ENCODE data around the gene LRCH3.
"Not testable (repeated sequence)": the region's sequence is repeated elsewhere in the genome, so short reads cannot be mapped to it uniquely, and the experiment has no call there.

The LRCH3 gene

DNA sequence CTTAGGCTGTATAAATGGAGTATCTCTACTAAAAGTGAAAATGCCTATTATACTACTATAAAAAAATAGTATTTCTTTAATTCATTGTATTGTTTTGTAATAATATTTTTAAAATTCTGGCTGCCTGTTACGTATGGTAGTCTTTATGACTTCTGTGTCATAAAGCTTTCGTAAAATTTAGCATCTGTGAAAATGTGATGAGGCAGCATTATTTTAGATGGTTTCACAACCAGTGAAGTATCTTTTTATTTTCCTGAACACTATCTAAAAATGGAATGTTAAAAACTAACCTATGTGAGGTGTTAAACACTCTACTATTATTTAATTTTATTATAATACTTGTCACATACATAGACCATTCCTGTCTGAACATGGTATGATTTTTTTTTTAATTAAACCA, 46.2 kb downstream of the LRCH3 start:
- no peak for DNase-seq

DNA sequence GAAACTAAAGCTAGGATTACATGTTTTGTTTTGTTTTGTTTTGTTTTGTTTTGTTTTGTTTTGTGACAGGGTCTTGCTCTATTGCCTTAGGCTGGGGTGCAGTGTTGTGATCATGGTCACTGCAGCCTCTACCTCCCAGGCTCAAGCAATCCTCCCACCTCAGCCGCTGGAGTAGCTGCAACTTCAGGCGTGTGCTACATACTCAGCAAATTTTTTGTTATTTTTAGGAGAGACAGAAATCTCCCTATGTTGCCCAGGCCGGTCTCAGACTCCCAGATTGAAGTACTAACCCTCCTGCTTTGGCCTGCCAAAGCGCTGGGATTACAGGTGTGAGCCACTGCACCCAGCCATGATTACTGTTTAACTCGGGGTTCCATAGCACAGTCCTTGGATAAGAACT, 50.7 kb downstream of the LRCH3 start:
- DNase-seq = no peak

DNA sequence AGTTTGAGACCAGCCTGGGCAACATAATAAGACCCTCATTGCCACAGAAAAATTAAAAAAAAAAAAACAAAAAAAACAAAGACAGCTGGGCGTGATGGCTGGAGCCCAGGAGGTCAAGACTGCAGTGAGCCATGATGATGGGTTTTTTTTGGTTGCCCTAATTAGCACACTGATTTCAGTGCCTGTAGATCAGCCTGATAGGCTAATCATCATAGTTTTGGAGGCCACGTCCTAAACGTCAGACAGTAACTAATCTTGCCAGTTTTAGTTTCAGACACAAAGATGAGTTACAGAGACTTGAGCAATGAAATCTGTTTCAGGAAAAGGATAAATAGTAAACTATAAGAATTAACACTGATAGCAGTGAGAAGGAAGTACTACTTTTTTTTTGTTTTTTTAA, 55.4 kb downstream of the LRCH3 start:
- DNase-seq = no peak

DNA sequence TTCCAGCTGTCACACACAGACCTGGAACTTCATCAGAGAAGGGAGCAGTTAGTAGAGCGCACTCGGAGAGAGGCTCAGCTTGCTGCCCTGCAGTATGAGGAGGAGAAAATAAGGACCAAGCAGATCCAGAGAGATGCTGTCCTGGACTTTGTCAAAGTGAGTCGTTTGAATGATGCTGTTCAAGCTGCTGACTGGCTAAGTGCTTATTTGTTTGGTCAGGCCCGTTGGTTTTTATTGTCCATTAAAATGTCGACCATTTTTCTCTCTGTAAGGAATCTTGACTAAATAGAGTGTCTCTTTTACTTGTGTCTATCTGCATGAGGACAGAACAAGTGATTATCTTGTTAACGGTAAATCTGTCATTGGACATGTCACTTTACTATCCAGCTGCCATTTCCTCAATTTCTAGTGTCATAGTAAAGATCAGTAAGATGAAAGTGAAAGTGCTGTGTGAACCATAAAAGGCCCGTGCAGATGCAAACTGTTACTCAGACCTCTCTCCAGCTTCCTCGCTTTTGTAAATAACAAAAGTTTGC, 56.9 kb downstream of the LRCH3 start:
- DNase-seq = no peak

DNA sequence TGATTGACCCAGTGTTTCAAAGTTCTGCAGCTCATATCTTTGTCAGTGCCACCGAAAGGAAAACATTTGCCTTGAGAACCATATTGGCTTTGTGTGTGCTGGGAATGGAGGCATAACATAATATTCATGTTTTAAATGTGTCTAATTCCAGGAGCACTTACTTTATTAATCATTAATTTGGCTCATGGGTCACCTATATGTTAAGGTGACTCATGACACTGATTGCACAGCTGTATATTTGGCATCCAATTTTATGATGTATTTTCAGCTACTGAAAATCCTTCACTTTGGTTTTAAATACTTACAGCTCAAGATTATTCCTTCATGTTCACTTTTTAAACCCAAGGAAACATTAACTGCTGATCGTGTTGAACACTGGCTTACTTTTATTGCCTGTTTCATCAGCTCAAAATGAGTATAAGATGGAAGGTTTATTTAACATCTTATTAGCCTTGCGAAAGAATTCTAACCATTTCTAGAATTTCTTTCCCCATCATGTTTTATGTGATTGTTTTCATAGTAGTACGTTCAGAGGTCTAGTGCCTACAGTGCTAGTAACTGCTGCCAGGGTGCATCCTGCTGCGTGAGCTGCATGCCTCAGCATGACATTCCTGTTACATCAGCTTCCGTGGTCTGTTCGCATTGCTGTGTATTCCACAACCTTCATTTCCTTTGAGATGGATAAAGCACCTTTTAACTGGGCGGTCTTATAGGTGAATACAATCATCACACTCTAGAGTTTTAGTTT, 63.7 kb downstream of the LRCH3 start:
- no peak for DNase-seq

DNA sequence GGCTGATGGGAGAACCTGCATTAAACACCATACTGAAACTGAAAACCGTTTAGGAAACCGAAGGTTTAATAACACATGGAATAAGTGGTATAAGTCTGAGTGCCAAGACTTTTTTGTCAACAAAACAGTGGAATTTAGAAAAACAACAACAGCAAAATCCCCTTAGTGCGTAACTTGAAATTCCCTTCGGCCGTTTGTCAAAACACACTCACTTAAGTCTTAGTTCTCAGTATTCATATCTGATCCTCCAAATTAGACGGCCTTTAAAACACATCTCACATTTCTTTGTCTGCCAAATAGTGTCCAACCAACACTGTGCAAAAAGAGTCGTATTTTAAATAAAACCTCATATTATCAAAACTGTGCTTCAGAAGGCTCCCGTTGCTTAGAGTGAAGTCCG, 64.5 kb downstream of the LRCH3 start:
- no peak for DNase-seq

DNA sequence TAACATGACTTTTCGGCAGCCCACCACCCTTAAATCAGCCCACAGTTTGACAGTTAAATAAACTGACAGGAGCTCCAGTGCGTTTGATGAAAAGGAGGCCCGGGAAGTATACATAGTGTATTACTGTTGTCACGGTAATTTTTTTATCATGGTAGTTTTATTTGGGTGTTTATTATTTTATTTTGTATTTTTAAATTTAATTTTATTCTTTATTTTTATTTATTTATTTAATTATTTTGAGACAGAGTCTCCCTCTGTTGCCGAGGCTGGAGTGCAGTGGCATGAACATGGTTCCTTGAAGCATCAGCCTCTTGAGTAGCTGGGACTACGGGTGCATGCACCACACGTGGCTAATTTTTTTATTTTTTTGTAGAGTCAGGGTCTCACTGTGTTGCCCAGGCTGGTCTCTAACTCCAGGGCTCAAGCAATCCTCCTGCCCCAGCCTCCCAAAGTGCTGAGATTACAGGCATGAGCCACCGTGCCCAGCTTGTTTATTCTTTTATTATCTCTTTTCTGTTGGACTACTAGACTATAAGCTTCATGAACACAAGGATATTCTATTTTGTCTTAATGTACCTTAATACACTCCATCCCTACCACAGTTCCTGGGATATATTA, 65.3 kb downstream of the LRCH3 start:
- DNase-seq = no peak

DNA sequence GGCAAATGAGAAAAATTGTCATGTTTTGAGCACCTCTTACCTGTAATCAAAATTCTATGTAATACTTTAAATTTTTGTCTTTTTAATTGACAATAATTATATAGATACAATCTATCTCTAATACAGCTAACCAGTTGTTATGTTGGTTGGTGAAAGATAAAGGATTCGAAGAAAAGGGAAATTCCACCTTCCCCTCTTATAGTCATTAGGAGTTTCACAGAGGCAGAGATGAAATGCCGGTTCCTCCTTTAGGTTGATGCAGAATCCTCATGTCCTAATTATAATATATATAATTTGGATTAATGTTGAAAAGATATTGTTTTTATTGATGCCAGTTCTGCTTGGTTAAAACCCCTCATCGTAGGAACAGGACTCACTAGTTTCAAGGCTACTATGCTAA, 67.1 kb downstream of the LRCH3 start:
- no peak for DNase-seq

DNA sequence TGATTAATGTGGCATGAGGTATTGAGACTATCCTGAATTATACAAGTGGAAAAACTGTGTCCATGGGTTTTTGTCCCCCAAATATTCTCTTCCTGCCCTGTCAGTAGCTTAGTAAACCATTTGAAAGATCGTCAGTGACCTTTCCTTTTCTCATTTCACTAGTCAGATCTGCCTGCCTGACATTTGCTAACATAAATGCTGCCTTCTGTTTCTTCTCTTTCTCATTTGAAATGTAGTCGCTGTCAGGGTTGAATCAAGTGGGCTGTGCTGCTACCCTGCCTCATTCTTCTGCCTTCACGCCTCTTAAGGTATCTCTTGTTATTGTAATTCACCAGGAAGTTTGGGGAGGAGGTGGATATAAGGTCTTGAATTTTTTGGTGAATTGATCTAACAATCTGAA, 67.5 kb downstream of the LRCH3 start:
- no peak for DNase-seq

DNA sequence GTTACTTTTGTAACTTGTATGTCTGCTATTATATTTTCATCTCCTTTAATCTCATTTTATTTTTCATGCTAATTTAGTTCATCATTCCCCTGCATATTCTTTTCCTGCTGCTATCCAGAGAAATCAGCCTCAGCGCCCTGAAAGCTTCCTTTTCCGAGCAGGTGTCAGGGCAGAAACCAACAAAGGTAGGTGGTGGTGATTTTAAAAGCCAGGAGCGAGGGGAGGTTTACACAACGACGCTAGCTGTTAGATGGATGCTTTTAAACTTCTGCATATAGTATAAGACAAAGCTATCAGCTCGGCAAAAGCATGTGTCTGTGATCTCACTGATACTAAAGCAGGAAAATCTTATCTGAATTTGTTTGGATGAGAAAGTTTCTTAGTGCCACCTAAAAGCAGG, 75.0 kb downstream of the LRCH3 start:
- no peak for DNase-seq

DNA sequence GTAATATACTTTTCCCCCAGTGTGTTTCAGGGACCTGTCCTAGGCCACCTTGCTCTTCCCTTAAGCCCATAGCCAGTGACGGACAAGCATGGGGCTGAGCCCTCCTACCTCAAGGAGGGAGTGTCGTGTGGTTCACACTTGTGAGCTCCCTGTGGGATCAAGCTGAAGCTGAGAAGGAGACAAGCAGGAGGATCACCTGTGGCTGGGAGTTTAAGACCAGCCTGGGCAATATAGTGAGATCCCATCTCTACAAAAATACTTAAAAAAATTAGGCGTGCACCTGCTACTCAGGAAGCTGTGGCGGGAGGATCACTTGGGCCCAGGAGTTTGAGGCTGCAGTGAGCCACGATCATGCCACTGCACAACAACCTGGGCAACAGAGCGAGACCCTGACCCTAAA, 82.3 kb downstream of the LRCH3 start:
- no peak for DNase-seq

DNA sequence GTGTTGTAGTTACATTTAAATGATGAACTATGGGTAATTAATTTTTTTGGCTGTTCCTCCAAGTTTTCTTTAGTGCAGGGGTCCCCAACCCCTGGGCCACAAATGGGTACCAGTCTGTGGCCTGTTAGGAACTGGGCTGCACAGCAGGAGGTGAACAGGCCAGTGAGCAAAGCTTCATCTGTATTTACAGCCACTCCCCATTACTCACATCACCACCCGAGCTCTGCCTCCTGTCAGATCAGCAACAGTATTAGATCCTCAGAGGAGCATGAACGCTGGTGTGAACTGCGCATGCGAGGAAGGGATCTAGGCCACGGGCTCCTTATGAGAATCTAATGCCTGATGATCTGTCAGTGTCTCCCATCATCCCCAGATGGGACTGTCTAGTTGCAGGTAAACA, 83.0 kb downstream of the LRCH3 start:
- no peak for DNase-seq

DNA sequence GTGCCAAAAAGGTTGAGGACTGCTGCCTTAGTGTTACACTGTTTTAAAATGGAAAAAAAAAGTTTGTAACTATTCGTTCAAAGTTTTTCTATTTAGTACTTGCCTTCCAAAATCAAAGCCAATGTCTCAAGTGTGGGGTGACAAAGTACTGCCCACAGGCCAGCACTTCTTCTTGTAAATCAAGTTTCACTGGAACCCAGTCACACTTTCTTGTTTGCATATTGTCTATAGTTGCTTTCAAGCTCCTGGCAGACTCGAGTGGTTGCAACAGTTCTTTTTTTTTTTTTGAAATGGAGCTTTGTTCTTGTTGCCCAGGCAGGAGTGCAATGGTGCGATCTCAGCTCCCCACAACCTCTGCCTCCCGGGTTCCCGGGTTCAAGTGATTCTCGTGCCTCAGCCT, 83.6 kb downstream of the LRCH3 start:
- no peak for DNase-seq

DNA sequence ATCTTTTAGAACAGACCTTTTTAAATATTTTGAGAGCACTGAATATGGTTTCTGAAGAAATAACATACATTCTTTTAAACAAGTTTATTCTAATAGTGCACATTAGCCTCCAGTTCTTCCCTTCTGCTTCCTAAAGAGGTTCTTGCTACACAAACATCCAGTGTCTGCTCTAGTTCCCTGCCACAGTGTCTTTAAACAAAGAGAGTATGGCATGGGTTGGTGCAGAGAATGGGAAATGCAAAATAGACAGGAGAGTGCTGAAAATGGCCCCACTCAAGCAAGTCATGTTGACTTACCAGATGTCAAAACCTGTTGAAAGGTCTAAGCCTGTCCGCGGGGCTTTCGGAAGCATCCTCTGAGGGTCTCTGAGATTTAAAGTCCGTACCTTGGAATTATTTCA, 86.8 kb downstream of the LRCH3 start:
- DNase-seq = no peak

DNA sequence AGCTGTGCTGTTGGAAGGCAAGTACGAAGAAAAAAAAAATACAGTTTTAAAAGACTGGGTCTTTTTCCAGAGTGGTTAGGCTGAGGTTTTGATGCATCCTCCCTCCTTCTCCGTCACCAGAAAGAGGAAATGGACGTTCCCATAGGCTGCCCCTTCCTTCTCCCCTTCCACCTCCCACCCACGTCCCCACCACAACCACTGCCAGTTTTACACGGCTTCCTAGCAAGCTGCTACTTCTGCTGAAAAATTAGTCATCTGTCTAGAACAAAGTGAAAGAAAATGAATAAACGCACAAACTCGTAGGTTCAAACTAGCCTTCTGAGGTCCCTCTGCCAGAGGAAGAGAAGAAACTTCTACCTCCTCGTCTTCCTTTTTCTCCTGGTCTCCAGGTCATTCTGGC, 87.4 kb downstream of the LRCH3 start:
- no peak for DNase-seq

DNA sequence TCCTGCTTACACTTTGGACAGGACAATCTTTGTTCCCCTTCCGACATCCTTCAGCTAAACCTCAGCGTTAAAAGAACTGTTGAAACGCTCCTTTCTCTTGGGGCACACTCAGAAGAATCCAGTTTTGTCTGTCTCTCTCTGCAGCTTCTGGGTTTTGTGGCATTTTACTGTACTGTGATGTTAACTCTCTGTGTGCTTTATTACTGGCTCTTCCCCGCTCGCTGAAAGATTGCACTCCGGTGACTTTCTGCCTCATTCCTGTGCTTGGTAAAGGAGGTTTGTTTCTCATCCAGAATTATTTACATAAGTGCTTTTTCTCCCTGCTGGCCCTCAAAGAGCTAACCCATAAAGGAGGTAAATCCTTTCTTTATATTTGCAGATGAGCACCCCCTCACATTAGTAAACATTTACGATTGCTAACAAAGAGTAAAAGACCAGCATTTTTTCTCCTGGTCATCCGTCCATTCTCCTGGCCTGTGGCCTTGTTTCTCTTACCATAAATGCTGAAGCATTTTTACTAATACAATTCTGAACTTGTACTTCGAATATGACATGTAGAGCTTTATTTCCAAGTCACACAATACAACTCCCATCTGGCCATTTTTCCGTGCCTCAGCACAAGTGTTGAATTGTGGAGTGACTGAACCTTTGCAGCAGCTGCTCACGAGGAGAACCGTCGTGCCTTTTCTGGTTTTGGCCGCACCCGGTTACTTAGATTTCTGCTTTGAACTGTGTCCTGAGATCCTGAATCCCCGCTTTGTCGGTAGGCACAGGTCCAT, 89.6 kb downstream of the LRCH3 start:
- DNase-seq = no peak

DNA sequence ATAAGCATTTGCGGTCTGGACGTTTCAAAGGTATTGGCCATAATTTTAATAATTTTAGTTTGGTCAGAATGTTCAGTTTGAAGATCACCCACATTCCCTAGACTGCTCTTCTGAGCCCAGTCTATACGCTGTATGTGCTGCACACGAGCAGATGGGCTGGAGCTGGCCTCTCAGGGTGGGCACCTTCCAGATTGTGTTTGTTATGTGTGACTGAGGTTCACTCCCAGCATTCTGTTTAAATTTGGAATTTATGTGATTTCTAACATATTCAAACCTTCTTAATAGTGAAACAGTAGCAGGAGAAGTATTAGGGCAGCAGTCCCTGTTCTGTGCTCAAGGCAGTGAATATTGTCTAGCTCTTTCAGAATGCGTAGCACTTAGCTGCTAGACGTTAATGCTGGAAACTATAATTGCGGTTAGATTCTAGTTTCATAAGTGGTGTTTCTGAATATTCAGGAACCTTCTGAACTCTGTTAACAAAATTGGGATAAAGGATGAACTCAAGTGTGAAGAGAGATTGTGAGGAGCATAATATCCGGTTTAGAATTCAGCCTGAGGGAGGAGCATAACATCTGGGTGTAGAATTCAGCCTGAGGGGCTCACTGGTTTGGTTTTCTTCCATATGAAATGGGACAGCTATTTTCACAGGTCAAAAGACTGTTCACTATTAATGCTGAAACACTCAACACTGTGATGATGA, 90.4 kb downstream of the LRCH3 start:
- DNase-seq = no peak

DNA sequence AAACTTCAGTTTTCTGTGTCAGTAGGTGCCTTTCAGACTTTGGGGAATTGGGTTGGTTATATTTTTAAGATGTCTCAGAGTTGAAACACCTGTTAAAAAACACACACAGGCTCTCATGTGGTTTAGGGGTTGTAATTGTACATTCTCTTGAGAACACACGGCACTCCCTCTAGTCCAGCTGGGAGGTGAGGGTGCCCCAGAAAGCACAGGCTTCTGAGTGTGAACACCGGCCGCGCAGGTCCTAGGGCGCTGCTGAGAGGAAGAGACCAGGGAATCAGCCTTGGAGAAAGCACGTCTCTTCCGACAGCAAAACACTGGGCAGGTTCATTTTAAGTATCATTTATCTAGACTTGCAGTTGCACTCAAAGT, 90.9 kb downstream of the LRCH3 start:
- DNase-seq = no peak

DNA sequence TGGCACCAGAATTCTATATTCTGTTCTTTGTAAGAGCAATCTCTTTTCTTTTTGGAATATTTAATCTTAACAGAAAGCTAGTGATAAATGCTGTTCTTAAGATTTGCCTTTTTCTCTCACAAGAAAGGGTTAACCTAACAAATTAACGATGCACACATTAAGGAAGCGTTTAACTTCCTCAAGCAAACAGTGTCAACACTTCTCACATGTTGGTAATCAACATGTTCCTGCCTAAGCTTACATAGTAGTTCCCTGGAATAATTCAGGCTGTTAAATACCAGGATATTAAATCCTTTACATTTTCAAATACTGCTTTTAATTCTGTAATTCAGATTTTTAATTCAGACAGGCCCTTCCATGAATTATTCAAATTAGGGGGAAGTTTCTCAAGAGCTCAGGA, 91.5 kb downstream of the LRCH3 start:
- no peak for DNase-seq

DNA sequence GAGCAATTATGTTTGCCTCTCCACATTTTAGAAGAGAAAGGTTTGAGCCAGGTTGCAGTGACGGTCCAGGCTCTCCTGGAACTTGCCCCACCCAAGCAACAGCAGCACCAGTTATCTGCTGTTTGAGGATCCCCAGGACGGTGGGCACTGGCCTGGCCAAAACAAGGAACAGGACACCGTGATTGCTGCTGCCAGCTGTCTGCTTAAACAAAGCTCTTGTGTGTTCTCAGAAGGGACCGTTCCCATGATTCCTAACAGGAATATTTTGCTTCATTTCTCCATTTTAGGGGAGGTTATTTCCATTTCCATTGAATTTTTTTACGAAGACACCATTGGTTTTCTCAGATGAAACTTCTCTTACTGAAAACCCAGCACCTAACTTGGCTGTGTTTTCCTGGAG, 92.5 kb downstream of the LRCH3 start:
- no peak for DNase-seq

DNA sequence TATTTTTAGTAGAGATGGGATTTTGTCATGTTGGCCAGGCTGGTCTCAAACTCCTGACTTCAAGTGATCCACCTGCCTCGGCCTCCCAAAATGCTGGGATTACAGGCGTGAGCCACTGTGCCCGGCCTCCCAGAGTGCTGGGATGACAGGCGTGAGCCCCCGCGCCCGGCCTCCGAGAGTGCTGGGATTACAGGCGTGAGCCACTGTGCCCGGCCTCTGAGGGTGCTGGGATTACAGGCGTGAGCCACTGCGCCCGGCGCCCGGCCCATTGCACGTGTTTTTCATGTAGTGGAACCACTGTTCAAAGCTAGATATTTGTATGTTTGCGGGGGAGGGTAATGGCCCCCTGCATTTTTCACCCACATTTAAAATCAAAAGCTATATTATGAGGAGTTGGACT, 93.3 kb downstream of the LRCH3 start:
- not testable (repeated sequence) for DNase-seq

DNA sequence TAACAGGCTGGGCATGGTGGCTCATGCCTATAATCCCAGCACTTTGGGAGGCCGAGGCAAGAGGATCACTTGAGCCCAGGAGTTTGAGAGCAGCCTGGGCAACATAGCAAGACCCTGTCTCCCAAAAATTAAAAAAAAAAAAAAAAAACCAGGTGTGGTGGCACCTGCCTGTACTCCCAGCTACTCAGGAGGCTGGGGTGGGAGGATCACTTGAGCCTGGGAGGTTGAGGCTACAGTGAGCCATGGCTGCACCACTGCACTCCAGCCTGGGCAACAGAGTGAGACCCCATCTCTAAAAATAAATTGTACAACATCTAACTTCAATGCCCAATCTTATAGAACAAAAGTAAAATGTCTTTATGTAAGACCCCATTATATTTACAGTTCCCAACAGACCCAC, 95.0 kb downstream of the LRCH3 start:
- not testable (repeated sequence) for DNase-seq

DNA sequence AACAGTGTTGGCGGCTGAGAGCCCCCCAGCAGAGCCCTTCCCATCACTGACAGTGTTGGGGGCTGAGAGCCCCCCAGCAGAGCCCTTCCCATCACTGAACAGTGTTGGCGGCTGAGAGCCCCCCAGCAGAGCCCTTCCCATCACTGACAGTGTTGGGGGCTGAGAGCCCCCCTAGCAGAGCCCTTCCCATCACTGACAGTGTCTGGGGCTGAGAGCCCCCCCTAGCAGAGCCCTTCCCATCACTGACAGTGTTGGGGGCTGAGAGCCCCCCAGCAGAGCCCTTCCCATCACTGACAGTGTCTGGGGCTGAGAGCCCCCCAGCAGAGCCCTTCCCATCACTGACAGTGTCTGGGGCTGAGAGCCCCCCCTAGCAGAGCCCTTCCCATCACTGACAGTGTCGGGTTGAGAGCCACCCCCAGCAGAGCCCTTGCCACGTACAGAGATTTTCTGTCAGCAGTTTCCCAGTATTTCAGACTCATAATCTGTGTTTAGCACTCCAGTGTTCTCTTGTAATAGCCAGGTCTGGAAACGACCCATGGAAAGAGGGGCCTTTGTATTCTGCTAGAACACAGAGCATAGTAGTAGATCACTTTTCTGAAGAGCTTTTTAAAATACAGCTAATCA, 96.5 kb downstream of the LRCH3 start:
- not testable (repeated sequence) for DNase-seq

Measured in NCI-H1105 treated with DMSO at 0.1 percent for 48 hours (cell line).